Germinal center (tissue), 1 donor: Measurements from ENCODE around the gene GZF1.

Source experiments
- DNase-seq: peaks from one replicate; pipeline ENCODE4 v3.0.0; 2012; ENCODE audit warnings: mixed read lengths, low spot score

GZF1 gene

DNA sequence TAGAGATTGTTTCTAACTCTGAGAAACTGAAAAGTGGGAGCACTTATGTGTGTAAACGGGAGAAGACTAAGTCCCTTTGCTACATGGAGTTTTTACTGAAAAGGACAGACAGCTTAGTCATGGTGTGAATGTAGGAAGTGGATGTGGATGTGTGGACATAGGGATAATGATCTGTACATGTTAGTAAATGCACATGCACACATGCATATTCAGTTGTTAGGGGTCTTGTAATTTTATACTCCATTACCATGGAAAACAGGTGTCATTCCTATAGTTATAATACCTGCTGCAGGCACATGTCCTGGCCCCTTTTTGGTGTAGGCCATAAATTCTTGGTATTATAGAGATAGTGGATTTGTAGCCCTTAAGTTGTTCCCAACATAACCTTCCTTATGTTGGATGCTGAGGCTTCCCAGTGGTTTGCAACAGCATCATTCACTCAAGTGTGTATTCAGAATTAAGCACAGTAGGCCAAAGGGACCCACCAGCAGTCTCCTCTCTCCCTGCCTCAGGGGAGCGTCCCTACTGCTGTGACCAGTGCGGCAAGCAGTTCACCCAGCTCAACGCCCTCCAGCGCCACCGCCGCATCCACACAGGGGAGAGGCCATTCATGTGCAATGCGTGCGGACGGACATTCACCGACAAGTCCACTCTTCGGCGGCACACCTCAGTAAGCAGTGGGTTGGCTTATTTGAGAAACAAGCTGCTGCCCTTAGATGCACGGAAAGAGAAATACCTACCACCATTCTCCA is 7.3 kb downstream of the GZF1 start:
- DNase-seq = no peak

DNA sequence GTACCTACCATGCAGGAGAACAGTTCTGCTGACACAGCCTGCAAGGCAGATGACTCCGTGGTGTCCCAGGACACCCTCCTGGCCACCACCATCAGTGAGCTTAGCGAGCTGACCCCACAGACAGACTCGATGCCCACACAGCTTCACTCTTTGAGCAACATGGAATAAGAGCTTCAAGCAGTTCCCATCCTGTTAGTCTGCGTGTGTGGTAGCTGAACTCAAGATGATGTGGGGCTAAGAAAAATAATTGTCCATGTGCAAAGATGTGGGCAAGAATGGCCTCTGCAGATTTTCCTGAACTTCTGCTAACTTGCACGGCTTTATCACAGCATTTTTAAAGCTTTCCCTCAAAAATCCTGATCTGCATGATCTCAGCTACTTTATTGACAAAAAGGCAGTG is 8.3 kb downstream of the GZF1 start:
- no peak for DNase-seq

DNA sequence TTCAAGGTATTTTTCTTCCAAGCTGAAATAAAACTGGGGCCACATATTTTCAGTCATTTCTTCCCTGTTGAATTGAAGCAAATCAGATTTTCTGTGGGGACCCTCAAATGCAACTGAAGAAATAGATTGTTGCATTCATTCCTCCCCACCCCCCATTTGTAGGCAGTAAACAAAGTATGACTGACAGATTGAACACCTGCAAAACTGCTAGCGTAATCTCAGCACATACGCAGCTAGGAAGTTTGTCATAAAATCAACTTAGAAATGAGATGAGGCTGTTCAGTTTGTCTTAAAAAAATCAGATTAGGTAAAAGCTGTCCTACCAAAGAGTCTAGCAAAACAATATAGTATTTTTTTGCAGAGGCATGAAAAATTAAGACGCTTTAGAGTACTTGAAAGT is 8.9 kb downstream of the GZF1 start:
- no peak for DNase-seq

- no peak for DNase-seq
Measured at GRCh38 chr20:23371496-23371895, 9.5 kb downstream of the GZF1 start.

GRCh38 chr20:23374441-23374840 is 12.5 kb downstream of the GZF1 start:
- DNase-seq = no peak

DNA sequence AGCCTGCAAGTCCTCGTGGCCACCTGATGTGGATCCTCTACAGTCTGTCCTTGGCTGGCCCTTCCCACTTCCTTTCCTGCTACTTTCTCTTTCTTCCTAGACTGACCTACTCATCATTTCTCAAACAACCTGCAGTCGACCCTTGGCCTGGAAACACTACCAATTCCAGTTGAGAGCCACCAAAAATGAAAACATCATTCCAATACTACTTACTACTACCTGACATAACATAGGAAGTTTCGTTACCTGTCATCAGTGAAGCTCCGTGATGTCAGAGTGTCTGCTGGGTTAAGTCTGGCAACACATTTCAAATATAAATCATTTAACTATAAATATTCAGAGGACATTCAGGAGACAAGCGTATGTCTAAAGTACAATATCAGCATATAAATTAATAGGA is 13.8 kb downstream of the GZF1 start:
- no peak for DNase-seq

- DNase-seq = no peak
Measured at GRCh38 chr20:23379772-23380171, 17.8 kb downstream of the GZF1 start.

GRCh38 chr20:23381876-23382275 is 19.9 kb downstream of the GZF1 start:
- no peak for DNase-seq

GRCh38 chr20:23386304-23387117 is 24.5 kb downstream of the GZF1 start:
- DNase-seq = no peak

DNA sequence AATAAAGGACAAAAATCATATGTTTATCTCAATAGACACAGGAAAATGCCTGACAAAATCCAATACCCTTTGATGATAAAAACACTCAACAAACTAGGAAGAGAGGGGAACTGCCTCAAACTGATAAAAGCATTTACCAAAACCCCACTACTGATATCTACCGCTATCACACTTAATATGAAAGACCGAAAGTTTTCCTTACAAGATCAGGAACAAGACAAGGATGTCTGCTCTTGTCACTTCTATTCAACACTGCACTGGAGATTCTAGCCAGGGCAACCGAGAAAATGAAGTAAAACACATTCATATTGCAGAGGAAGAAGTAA is 25.1 kb downstream of the GZF1 start:
- DNase-seq = no peak

- no peak for DNase-seq
Measured at GRCh38 chr20:23390091-23390774, 28.3 kb downstream of the GZF1 start.

- peak; percentile 31 for DNase-seq
Measured at GRCh38 chr20:23391707-23392310, 29.8 kb downstream of the GZF1 start.

DNA sequence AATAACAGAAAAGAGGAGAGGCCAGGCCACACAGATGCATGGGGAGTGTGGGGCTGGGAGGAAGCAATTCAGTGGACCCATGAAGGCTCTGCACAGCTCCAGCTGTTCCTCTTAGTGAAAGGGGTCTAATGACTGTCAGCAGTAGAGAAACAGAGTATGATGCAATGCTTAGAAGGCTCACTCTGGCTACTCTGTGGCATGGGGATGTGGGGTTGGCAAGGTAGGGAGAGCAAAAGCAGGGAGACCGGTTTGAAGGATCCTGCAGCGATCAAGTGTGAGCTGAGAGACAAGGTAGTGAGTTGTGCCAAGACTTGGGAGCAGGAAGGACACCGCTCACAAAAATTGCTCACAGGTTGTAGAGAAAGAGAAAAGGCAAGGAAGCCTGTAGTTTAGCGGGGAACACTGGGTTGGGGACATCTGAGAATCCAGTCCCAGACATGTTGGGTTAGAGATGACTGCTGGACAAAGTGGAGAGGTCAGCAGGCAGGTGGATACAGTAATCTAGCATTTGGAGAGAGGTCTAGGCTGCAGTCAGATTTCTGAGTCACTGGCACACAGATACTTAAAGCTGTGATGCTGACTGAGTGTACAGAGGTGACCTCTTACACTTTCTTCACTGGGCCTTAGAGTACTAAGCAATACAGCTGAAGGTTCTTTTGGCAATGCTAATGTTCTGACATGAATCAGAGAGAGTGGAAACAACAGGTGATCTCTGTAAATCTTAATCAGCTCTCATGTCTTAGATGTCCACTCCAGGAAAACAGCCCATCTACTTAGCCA is 32.2 kb downstream of the GZF1 start:
- no peak for DNase-seq

DNA sequence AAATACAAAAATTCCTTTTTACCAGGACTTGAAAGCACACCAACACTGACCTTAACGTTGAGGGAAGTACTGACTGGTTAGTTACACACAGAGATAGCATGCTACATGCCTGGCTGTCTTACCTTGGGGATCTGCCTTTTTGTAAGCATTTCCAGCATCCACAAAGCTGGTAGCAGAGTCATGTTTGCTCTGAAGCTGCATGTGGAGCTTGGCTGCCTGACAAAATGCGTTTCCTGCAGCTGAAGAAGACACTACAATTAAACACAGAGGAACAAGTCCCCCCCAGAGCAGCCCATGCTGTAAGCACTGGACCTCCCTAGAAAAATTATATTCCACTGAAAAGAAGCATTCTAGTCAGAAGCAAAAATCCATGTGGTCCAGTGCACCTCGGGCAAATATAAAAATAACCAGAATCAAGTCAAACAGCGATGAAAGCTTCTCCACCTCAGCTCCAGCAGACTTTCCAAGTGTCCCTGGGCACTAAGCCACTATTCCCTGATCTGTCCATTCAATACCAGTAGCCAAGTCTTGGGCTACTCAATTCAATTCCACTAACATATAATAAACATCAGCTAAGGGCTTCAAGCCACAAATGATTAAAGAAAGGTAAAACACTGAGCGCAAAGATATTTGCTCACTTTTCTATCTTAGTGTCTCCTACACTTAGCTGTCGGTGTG is 35.1 kb downstream of the GZF1 start:
- DNase-seq = no peak

- no peak for DNase-seq
Measured at GRCh38 chr20:23397961-23398360, 36.0 kb downstream of the GZF1 start.

GRCh38 chr20:23399568-23400241 is 37.7 kb downstream of the GZF1 start:
- DNase-seq = no peak

GRCh38 chr20:23401051-23401450 is 39.1 kb downstream of the GZF1 start:
- DNase-seq = no peak

- no peak for DNase-seq
Measured at GRCh38 chr20:23403751-23404150, 41.8 kb downstream of the GZF1 start.

- no peak for DNase-seq
Measured at GRCh38 chr20:23404196-23404595, 42.2 kb downstream of the GZF1 start.

DNA sequence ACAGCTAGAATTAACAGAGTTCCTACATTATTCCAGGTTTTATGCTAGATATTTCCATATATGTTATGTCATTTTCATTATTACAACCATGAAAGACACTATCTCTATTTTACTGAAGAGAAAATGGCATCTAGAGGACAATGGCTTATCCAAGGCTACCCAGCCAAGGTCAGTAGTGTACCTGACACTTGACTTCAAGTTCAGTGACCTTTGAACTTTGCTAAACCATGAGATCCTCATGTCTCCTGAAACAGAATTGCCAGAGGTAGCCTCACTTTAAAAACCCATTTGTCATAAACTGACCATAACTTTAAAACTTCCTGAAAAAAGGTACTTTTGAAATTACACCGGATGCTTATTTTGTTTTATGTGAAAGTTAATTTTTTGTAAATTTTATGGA is 44.9 kb downstream of the GZF1 start:
- no peak for DNase-seq
